ENCODE data around the gene TAS2R40. TPM values are rescaled to one million over a fixed set of nuclear protein-coding genes. Genes with fewer than 3 reads are reported as not detected.
"Not testable (repeated sequence)": the region's sequence is repeated elsewhere in the genome, so short reads cannot be mapped to it uniquely, and the experiment has no call there.

Gene TAS2R40
- polyA plus RNA-seq, 3 donors: not detected

- DNase-seq (ENCODE audit: extremely low read depth in 1 of 11, low read depth in 9 of 11, low spot score in 4 of 11): no peak
Observed at GRCh38 chr7:143243614-143244013, 21.8 kb downstream of the TAS2R40 start.

- no peak for DNase-seq (ENCODE audit: extremely low read depth in 1 of 11, low read depth in 9 of 11, low spot score in 4 of 11)
Observed at GRCh38 chr7:143244321-143244720, 22.5 kb downstream of the TAS2R40 start.

- DNase-seq (ENCODE audit: extremely low read depth in 1 of 11, low read depth in 9 of 11, low spot score in 4 of 11): no peak
Observed at GRCh38 chr7:143245123-143245522, 23.3 kb downstream of the TAS2R40 start.

GRCh38 chr7:143247372-143247771 is 25.5 kb downstream of the TAS2R40 start:
- DNase-seq (ENCODE audit: extremely low read depth in 1 of 11, low read depth in 9 of 11, low spot score in 4 of 11): no peak

GRCh38 chr7:143248761-143249354 is 27.0 kb downstream of the TAS2R40 start:
- DNase-seq (ENCODE audit: extremely low read depth in 1 of 11, low read depth in 9 of 11, low spot score in 4 of 11): no peak

GRCh38 chr7:143250199-143250598 is 28.4 kb downstream of the TAS2R40 start:
- no peak for DNase-seq (ENCODE audit: extremely low read depth in 1 of 11, low read depth in 9 of 11, low spot score in 4 of 11)

GRCh38 chr7:143250822-143251221 is 29.0 kb downstream of the TAS2R40 start:
- no peak for DNase-seq (ENCODE audit: extremely low read depth in 1 of 11, low read depth in 9 of 11, low spot score in 4 of 11)

- no peak for DNase-seq (ENCODE audit: extremely low read depth in 1 of 11, low read depth in 9 of 11, low spot score in 4 of 11)
Observed at GRCh38 chr7:143252006-143252405, 30.2 kb downstream of the TAS2R40 start.

- DNase-seq (ENCODE audit: extremely low read depth in 1 of 11, low read depth in 9 of 11, low spot score in 4 of 11): no peak
Observed at GRCh38 chr7:143255564-143255963, 33.7 kb downstream of the TAS2R40 start.

GRCh38 chr7:143256325-143256724 is 34.5 kb downstream of the TAS2R40 start:
- DNase-seq (ENCODE audit: extremely low read depth in 1 of 11, low read depth in 9 of 11, low spot score in 4 of 11): no peak

- no peak for DNase-seq (ENCODE audit: extremely low read depth in 1 of 11, low read depth in 9 of 11, low spot score in 4 of 11)
Observed at GRCh38 chr7:143256932-143257331, 35.1 kb downstream of the TAS2R40 start.

- no peak for DNase-seq (ENCODE audit: extremely low read depth in 1 of 11, low read depth in 9 of 11, low spot score in 4 of 11)
Observed at GRCh38 chr7:143257501-143257900, 35.7 kb downstream of the TAS2R40 start.

GRCh38 chr7:143258831-143259230 is 37.0 kb downstream of the TAS2R40 start:
- DNase-seq (ENCODE audit: extremely low read depth in 1 of 11, low read depth in 9 of 11, low spot score in 4 of 11): no peak

GRCh38 chr7:143259765-143260164 is 37.9 kb downstream of the TAS2R40 start:
- no peak for DNase-seq (ENCODE audit: extremely low read depth in 1 of 11, low read depth in 9 of 11, low spot score in 4 of 11)

- no peak for DNase-seq (ENCODE audit: extremely low read depth in 1 of 11, low read depth in 9 of 11, low spot score in 4 of 11)
Observed at GRCh38 chr7:143261901-143262300, 40.1 kb downstream of the TAS2R40 start.

- peak in 6 of 11 donors; percentile 53 to 74 (median 65) for DNase-seq (ENCODE audit: extremely low read depth in 1 of 11, low read depth in 9 of 11, low spot score in 4 of 11)
Observed at GRCh38 chr7:143263266-143264195, 41.7 kb downstream of the TAS2R40 start, which contains the start of gene GSTK1. GSTK1 (plus strand) TSS chr7:143263441; CDS start chr7:143263514, 73 bp downstream.

GRCh38 chr7:143264196-143264568 is 42.3 kb downstream of the TAS2R40 start:
- not testable (repeated sequence) for DNase-seq (ENCODE audit: extremely low read depth in 1 of 11, low read depth in 9 of 11, low spot score in 4 of 11)

GRCh38 chr7:143265017-143265693 is 43.3 kb downstream of the TAS2R40 start:
- DNase-seq (ENCODE audit: extremely low read depth in 1 of 11, low read depth in 9 of 11, low spot score in 4 of 11): no peak

- DNase-seq (ENCODE audit: extremely low read depth in 1 of 11, low read depth in 9 of 11, low spot score in 4 of 11): no peak
Observed at GRCh38 chr7:143269251-143269650, 47.4 kb downstream of the TAS2R40 start.

- DNase-seq (ENCODE audit: extremely low read depth in 1 of 11, low read depth in 9 of 11, low spot score in 4 of 11): no peak
Observed at GRCh38 chr7:143271240-143271639, 49.4 kb downstream of the TAS2R40 start.

Measured in renal cortex interstitium (tissue), 11 donors.